Activated CD8-positive, alpha-beta memory T cell treated with anti-CD3 and anti-CD28 coated beads for 36 hours (primary cell): ENCODE results near the gene SMC3. TPM values are rescaled to one million over a fixed set of nuclear protein-coding genes. Genes with fewer than 3 reads are reported as not detected.
"Not testable (repeated sequence)": the region's sequence is repeated elsewhere in the genome, so short reads cannot be mapped to it uniquely, and the experiment has no call there.

Source experiments
- CTCF ChIA-PET: fragments of 350-600 bp; sonication (Branson Sonifier 250); formaldehyde crosslinking; loops from one replicate; lab custom pipeline; 2021; ENCODE audit warnings: antibody characterized with exemption; lab: Charles Lee
- POLR2A ChIA-PET: fragments of 350-600 bp; sonication (Branson Sonifier 250); formaldehyde crosslinking; loops from one replicate; lab custom pipeline; 2021; ENCODE audit warnings: antibody characterized with exemption; lab: Charles Lee
- total RNA-seq, 2 experiments: library from RNA; stranded (reverse); gene quantifications; one replicate each; pipeline ENCODE4 v1.2.3, GENCODE V29; 2021

Gene SMC3
- total RNA-seq, 2 experiments from 2014 or later, result 73.7 to 73.9 TPM

GRCh38 chr10:110566472-110567200 lies 859 bp upstream of the SMC3 start:
- ChIA-PET POLR2A (interaction anchor here (0.5 to 1.0 kb wide), 4 partner anchors 32 to 521 kb away, joined by 3 to 4 read pairs (median 3); partner anchors contain the start of gene SMNDC1), CTCF (interaction anchor here (0.5 to 1.2 kb wide), 4 partner anchors 9 to 358 kb away, joined by 3 to 4 read pairs (median 4); no protein-coding TSS in a partner anchor)

- ChIA-PET CTCF (interaction anchor here (1.2 kb wide), 1 partner anchor 263 kb away, joined by 3 read pairs; the partner anchor contains the start of gene SMNDC1), POLR2A (interaction anchor here (1.4 kb wide), 1 partner anchor 358 kb away, joined by 8 read pairs; no protein-coding TSS in a partner anchor)
Observed at GRCh38 chr10:110568055-110568735, 700 bp downstream of the SMC3 start.

- CTCF ChIA-PET, result interaction anchor here (0.8 to 1.2 kb wide), 2 partner anchors 215 to 264 kb away, joined by 3 read pairs; partner anchors contain the start of gene SMNDC1
- POLR2A ChIA-PET, result no interaction called here
Observed at GRCh38 chr10:110569122-110569521, 1.6 kb downstream of the SMC3 start.

DNA sequence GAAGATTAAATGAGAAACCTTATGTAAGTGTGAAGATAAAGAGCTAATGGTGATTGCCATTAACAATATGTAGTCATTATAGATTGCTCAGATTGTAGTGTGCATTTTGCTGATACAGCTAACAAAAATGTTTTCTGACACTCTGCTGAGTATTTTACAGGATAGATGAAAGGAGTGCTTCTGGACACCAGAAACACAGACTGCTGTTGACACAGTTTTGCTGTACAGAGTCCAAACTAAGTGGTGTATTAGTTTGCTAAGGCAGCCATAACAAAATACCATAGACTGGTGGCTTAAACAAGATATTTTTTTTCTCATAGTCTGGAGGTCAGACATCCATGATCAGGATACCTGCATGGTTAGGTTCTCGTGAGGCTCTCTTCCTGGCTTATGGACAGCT lies 2.2 kb downstream of the SMC3 start:
- CTCF ChIA-PET, result interaction anchor here (0.8 kb wide), 1 partner anchor 215 kb away, joined by 3 read pairs; no protein-coding TSS in a partner anchor
- POLR2A ChIA-PET, result no interaction called here

DNA sequence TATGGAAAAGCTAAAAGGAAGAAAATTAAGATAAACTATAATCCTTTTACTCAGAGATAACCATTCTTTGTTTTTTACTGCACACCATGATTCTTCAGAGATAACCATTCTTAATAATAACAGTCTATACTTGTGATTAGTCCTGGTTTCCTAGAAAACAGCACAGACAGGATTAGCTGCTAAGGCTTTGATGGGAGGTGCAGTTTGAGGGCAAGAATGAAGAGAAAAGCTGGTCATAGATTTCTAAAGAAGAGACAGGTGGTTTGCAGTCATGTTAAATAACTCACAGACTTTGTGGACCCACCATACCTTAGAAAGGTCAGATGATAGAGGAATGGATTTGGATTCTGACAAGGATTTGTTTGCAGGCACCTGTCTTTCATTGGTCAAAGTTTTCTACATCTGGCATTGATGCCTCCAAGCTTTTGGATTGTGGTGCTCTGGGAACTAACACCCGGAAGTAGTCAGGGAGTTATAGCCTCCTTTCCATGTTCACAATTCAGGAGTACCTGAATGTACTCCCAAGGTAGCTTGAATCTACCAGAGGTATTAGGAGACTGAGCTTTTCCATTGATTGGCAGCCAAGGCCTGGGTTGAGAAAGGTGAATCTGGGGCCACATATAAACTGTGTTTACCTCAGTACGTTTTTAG lies 3.7 kb downstream of the SMC3 start:
- CTCF ChIA-PET, result interaction anchor here (1.1 to 1.5 kb wide), 2 partner anchors 221 to 263 kb away, joined by 3 to 4 read pairs; no protein-coding TSS in a partner anchor
- POLR2A ChIA-PET, result no interaction called here

GRCh38 chr10:110572862-110573261 lies 5.4 kb downstream of the SMC3 start:
- CTCF ChIA-PET, result no interaction called here
- POLR2A ChIA-PET, result no interaction called here

DNA sequence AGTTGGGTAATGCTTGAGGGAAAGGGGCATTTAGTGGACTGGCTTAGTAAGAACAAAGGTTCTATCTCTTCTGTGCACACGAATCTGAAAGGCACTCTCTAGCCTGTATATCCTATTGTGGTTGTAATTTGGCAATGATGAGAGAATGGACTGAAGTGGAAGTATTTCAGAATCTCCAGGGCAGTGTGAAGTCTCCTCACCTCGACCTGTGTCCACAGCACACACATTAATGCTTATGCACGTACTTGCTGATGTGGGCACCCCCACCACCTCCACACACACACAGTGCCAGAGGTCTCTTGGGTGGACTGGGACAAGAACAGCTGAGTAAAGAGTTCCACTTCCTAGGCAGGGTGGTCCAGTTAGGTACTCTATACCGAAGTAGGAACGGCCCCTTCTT lies 6.9 kb downstream of the SMC3 start:
- POLR2A ChIA-PET, result no interaction called here
- CTCF ChIA-PET, result interaction anchor here (1.1 to 1.4 kb wide), 2 partner anchors 12 to 269 kb away, joined by 3 to 4 read pairs; no protein-coding TSS in a partner anchor

GRCh38 chr10:110576220-110576619 lies 8.7 kb downstream of the SMC3 start:
- CTCF ChIA-PET, result no interaction called here

DNA sequence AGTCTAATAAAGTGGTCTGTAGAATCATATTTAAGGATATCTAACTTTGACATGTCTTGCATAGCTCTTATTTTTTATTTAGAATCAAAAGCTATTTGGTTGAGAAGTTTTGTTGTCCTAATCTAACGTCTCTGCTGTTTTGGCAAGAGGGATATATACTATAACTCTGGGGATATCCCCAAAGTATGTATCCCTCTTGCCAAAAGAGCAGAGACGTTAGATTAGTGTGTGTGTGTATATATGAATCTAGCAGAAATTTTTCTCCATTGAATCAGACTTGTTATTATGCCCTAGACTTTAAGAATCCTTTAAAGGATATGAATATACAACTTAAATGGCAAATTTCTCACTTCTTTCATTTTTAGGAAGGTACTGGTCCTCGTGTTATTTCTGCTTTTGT lies 9.6 kb downstream of the SMC3 start:
- POLR2A ChIA-PET, result no interaction called here
- CTCF ChIA-PET, result interaction anchor here (1.1 kb wide), 1 partner anchor 15 kb away, joined by 3 read pairs; no protein-coding TSS in a partner anchor

More at GRCh38 chr10:110576220-110576619, 8.7 kb downstream of the SMC3 start:
- POLR2A ChIA-PET, result no interaction called here

- ChIA-PET CTCF (interaction anchor here (0.6 kb wide), 1 partner anchor 16 kb away, joined by 5 read pairs; no protein-coding TSS in a partner anchor), POLR2A (interaction anchor here (1.1 kb wide), 1 partner anchor 85 kb away, joined by 3 read pairs; no protein-coding TSS in a partner anchor)
Observed at GRCh38 chr10:110584006-110584405, 16.5 kb downstream of the SMC3 start.

GRCh38 chr10:110591760-110592159 lies 24.3 kb downstream of the SMC3 start:
- ChIA-PET POLR2A (no interaction called here), CTCF (interaction anchor here (0.8 kb wide), 1 partner anchor 15 kb away, joined by 3 read pairs; no protein-coding TSS in a partner anchor)

DNA sequence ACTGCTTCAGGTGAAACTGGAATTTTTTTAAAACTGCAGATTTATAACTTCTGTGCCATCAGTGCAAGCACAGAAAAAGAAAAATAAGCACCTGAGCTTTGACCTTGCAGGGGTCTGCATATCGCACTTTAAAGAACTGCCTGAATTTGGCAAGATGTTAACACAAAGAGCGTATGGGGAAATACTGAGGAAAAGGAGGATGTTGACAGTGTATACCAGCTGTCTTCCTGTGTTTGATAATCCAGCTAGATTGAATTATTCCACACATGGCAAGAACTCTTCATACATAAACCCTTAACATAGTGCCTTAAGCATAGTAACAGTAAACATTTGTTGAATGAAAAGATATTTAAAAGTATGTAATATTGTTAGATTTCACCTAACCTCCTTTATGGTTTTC lies 30.0 kb downstream of the SMC3 start:
- POLR2A ChIA-PET, result no interaction called here
- CTCF ChIA-PET, result interaction anchor here (0.9 kb wide), 1 partner anchor 10 kb away, joined by 3 read pairs; no protein-coding TSS in a partner anchor

GRCh38 chr10:110600487-110601101 lies 33.1 kb downstream of the SMC3 start:
- CTCF ChIA-PET, result interaction anchor here (0.8 to 1.7 kb wide), 4 partner anchors 16 to 296 kb away, joined by 3 to 8 read pairs (median 4); partner anchors contain the start of gene SMNDC1
- POLR2A ChIA-PET, result interaction anchor here (0.7 kb wide), 1 partner anchor 287 kb away, joined by 4 read pairs; no protein-coding TSS in a partner anchor

DNA sequence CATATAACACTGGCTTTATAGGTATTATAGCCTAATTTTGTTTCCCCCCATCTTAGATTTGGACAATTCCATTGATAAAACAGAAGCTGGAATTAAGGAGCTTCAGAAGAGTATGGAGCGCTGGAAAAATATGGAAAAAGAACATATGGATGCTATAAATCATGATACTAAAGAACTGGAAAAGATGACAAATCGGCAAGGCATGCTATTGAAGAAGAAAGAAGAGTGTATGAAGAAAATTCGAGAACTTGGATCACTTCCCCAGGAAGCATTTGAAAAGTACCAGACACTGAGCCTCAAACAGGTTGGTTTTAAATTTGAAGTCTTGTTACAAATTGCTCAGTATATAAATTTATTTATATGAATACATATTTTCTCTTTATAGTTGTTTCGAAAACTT lies 34.1 kb downstream of the SMC3 start:
- ChIA-PET CTCF (no interaction called here), POLR2A (no interaction called here)

DNA sequence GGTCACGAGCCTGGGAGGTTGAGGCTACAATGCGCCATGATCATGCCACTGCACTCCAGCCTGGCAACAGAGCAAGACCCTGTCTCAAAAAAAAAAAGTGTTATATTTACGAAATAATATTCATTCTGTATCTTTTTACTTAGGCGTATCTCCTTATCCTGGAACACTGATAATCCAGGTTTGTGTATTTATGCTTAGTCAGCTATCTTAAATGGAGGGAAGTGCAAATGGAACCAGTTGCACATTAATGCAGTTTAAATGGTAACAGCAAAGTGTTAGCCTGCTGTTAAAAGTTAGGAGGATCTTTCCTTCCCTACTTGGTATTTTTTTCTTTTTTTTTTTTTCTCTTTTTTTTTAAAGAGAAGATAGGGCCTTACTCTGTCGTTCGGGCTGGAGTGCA lies 40.6 kb downstream of the SMC3 start:
- ChIA-PET CTCF (interaction anchor here (0.6 to 2.3 kb wide), 5 partner anchors 7 to 72 kb away, joined by 3 to 8 read pairs (median 3); no protein-coding TSS in a partner anchor), POLR2A (interaction anchor here (1.2 kb wide), 1 partner anchor 64 kb away, joined by 4 read pairs; no protein-coding TSS in a partner anchor)

DNA sequence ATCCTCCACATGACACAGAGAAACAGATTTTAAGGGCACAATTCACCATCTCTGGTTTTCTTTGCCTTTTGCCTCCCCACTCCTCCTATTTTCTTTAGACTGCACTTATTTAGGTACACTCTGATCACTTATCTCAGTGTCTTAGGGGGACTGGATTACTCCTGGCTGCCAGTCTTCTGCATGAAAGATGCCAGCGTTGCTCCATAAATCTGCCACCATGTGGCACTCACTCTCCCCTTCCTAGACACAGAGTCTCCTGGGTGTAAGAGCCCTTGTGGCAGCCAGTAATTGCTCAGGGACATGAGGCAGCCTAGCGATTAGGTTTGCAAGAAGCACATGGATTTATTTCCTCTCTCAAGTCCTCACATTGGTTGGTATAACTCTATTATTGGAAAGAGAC lies 42.1 kb downstream of the SMC3 start:
- POLR2A ChIA-PET, result no interaction called here
- CTCF ChIA-PET, result interaction anchor here (1.2 to 2.3 kb wide), 4 partner anchors 11 to 73 kb away, joined by 3 to 8 read pairs (median 4); no protein-coding TSS in a partner anchor

- POLR2A ChIA-PET, result no interaction called here
- CTCF ChIA-PET, result interaction anchor here (0.6 to 1.1 kb wide), 7 partner anchors 56 to 460 kb away, joined by 3 to 4 read pairs (median 3); no protein-coding TSS in a partner anchor
Observed at GRCh38 chr10:110610308-110610774, 42.8 kb downstream of the SMC3 start.

- CTCF ChIA-PET, result interaction anchor here (0.6 to 1.1 kb wide), 6 partner anchors 55 to 460 kb away, joined by 3 to 4 read pairs (median 3); no protein-coding TSS in a partner anchor
- POLR2A ChIA-PET, result not testable (repeated sequence)
Observed at GRCh38 chr10:110610781-110611180, 43.3 kb downstream of the SMC3 start.
